HepG2 (cell line): ENCODE data around the gene SOAT2. TPM values are rescaled to one million over a fixed set of nuclear protein-coding genes. Genes with fewer than 3 reads are reported as not detected.

Source experiments
- AGO1 ChIP-seq: fragments of 200-400 bp; formaldehyde crosslinking; IDR thresholded peaks from 2 replicates; pipeline ENCODE4 v1.6.1; 2017; ENCODE audit warnings: mild to moderate bottlenecking, low read depth, low read length, moderate library complexity; ENCODE audit not compliant: poor library complexity, severe bottlenecking
- BHLHE40 ChIP-seq: IDR thresholded peaks from 2 replicates; pipeline ENCODE4 v1.6.1; 2011; ENCODE audit warnings: low read length, improper control_type of control experiment
- CBFB ChIP-seq: sonication (generic); formaldehyde crosslinking; IDR thresholded peaks from 2 replicates; pipeline ENCODE4 v1.4.0; 2020; ENCODE audit warnings: missing genetic modification reagents
- FOXC1 ChIP-seq: sonication (generic); formaldehyde crosslinking; IDR thresholded peaks from 2 replicates; pipeline ENCODE4 v1.8.0; 2022; ENCODE audit warnings: mild to moderate bottlenecking, missing genetic modification reagents, borderline replicate concordance
- HMG20B ChIP-seq: conservative IDR thresholded peaks from 2 replicates; pipeline ENCODE4 v1.6.1; 2016; ENCODE audit warnings: missing genetic modification reagents, missing compliant biosample characterization
- HOXA9 ChIP-seq: sonication (generic); formaldehyde crosslinking; IDR thresholded peaks from 2 replicates; pipeline ENCODE4 v1.8.1; 2022; ENCODE audit warnings: missing genetic modification reagents, mild to moderate bottlenecking, moderate library complexity, borderline replicate concordance
- HOXD1 ChIP-seq: sonication (generic); formaldehyde crosslinking; IDR thresholded peaks from 2 replicates; pipeline ENCODE4 v1.5.0; 2020; ENCODE audit warnings: missing genetic modification reagents
- MYNN ChIP-seq: sonication (generic); formaldehyde crosslinking; IDR thresholded peaks from 2 replicates; pipeline ENCODE4 v1.4.0; 2020; ENCODE audit warnings: mild to moderate bottlenecking, low read depth, missing genetic modification reagents
- NBN ChIP-seq: fragments of 450-650 bp; conservative IDR thresholded peaks from 2 replicates; pipeline ENCODE4 v1.6.1; 2017
- NONO ChIP-seq, 2 experiments: fragments of 450-650 bp in 1 of 2; sonication (generic) in 1 of 2; formaldehyde crosslinking in 1 of 2; IDR thresholded peaks in 1 of 2; conservative IDR thresholded peaks in 1 of 2; 2 replicates each; pipeline versions ENCODE4 v1.6.1 to v1.8.0; 2017 to 2022; ENCODE audit warnings: mild to moderate bottlenecking in 1 of 2, missing genetic modification reagents in 1 of 2, moderate library complexity in 1 of 2
- PTBP1 ChIP-seq: fragments of 200-400 bp; formaldehyde crosslinking; IDR thresholded peaks from 2 replicates; pipeline ENCODE4 v1.6.1; 2018; ENCODE audit warnings: low read length, low read depth; ENCODE audit not compliant: poor library complexity, severe bottlenecking
- RCOR2 ChIP-seq: IDR thresholded peaks from 2 replicates; pipeline ENCODE4 v1.6.1; 2016; ENCODE audit warnings: missing biosample characterization, missing genetic modification reagents
- RNF2 ChIP-seq: fragments of 450-650 bp; conservative IDR thresholded peaks from 2 replicates; pipeline ENCODE4 v1.6.1; 2016; ENCODE audit warnings: low read depth
- SETDB1 ChIP-seq: sonication (generic); formaldehyde crosslinking; IDR thresholded peaks from 2 replicates; pipeline ENCODE4 v1.5.1; 2020; ENCODE audit warnings: missing genetic modification reagents, mild to moderate bottlenecking, borderline replicate concordance
- SKI ChIP-seq: fragments of 450-650 bp; IDR thresholded peaks from one replicate; pipeline ENCODE4 v1.6.1; 2018; ENCODE audit warnings: mild to moderate bottlenecking; ENCODE audit not compliant: partially characterized antibody
- WIZ ChIP-seq: sonication (generic); formaldehyde crosslinking; IDR thresholded peaks from 2 replicates; pipeline ENCODE4 v1.5.1; 2020; ENCODE audit warnings: mild to moderate bottlenecking, missing genetic modification reagents
- ZNF121 ChIP-seq: sonication (generic); formaldehyde crosslinking; IDR thresholded peaks from 2 replicates; pipeline ENCODE4 v1.5.0; 2020; ENCODE audit warnings: mild to moderate bottlenecking, missing genetic modification reagents
- ZNF124 ChIP-seq: sonication (generic); formaldehyde crosslinking; IDR thresholded peaks from 2 replicates; pipeline ENCODE4 v1.4.0; 2020; ENCODE audit warnings: missing genetic modification reagents
- ZNF292 ChIP-seq: sonication (generic); formaldehyde crosslinking; IDR thresholded peaks from 2 replicates; pipeline ENCODE4 v1.8.1; 2022; ENCODE audit warnings: mild to moderate bottlenecking, low read depth, missing genetic modification reagents, borderline replicate concordance
- ZNF3 ChIP-seq: IDR thresholded peaks from 2 replicates; pipeline ENCODE4 v1.7.0; 2017; ENCODE audit warnings: inconsistent platforms
- polyA plus RNA-seq, 8 experiments: library from polyadenylated mRNA; depleted of rRNA in 3 of 8; stranded (reverse) in 7 of 8; unstranded in 1 of 8; fragments of >200 nt; fragmentation: Illumina TruSeq in 4 of 8; extraction: Trizol in 4 of 8; gene quantifications; 2 replicates each; pipeline versions ENCODE4 v1.2.1 to v1.2.3, GENCODE V29; 2011 to 2016; ENCODE audit warnings: low read depth in 4 of 8, missing spikeins in 1 of 8, mixed read lengths in 1 of 8; ENCODE audit not compliant: insufficient read depth in 1 of 8
- total RNA-seq, 5 experiments: library from RNA; depleted of rRNA; stranded (reverse); fragments of >200 nt; fragmentation: Illumina TruSeq; extraction: Trizol; gene quantifications; 2 replicates each; pipeline ENCODE4 v1.2.3, GENCODE V29; 2016; ENCODE audit warnings: low read depth in 1 of 5
- TF ChIP-seq, protein P1 (sequence below): sonication (generic); formaldehyde crosslinking; IDR thresholded peaks from 2 replicates; pipeline ENCODE4 v1.5.0; 2020; ENCODE audit warnings: missing genetic modification reagents
- TF ChIP-seq, protein P2 (sequence below): sonication (generic); formaldehyde crosslinking; IDR thresholded peaks from 2 replicates; pipeline ENCODE4 v1.8.1; 2023; ENCODE audit warnings: missing genetic modification reagents, mild to moderate bottlenecking, borderline replicate concordance
- TF ChIP-seq, protein P3 (sequence below): sonication (generic); formaldehyde crosslinking; IDR thresholded peaks from 2 replicates; pipeline ENCODE4 v1.4.0; 2020; ENCODE audit warnings: mild to moderate bottlenecking, low read depth, missing genetic modification reagents
- TF ChIP-seq, protein P4 (sequence below): sonication (generic); formaldehyde crosslinking; conservative IDR thresholded peaks from 2 replicates; pipeline ENCODE4 v1.8.0; 2022; ENCODE audit warnings: missing genetic modification reagents
- TF ChIP-seq, protein P5 (sequence below): sonication (generic); formaldehyde crosslinking; conservative IDR thresholded peaks from 2 replicates; pipeline ENCODE4 v1.5.0; 2020; ENCODE audit warnings: missing genetic modification reagents

SOAT2 gene
- total and polyA plus RNA-seq, 2 of the 13 experiments (the other 11 are each of a cell fraction or from before 2014, with no cell fraction given), result 14.9 to 108 TPM

DNA sequence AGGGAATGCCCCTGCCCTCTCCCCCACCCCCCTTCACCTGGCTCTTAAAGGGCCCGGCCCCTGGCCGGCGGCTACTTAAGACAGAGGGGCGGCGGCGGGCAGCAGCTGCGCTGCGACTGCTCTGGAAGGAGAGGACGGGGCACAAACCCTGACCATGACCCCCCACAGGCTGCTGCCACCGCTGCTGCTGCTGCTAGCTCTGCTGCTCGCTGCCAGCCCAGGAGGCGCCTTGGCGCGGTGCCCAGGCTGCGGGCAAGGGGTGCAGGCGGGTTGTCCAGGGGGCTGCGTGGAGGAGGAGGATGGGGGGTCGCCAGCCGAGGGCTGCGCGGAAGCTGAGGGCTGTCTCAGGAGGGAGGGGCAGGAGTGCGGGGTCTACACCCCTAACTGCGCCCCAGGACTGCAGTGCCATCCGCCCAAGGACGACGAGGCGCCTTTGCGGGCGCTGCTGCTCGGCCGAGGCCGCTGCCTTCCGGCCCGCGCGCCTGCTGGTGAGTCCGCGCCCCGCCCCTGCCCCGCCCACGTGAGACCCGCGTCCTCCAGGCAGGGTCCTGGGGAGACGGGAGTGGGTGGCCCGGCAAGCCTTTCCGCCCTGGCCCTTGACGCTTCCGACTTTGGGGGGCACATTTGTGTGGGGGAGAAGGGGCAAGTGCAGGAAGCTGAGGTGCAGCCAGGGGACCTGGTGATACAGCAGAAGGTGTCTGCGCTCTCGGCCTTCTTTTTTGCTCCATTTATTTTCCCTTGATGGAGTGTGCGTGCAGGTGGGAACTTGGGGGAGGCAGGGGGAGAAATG, 5.5 kb upstream of the SOAT2 start, which contains the start of gene IGFBP6 (continued):
- no peak for TF ChIP-seq NONO (IDR thresholded peaks at IDR 0.05)
- TF ChIP-seq NONO (CRISPR knock-in tag; conservative IDR thresholded peaks at IDR 0.05), result peak; percentile 42; the same call in 1 of the 2 replicates
- TF ChIP-seq HMG20B (CRISPR knock-in tag), result no peak
- 0 out of 2 replicates have a peak, but pooled peaks have one; percentile 50 for TF ChIP-seq WIZ (CRISPR knock-in tag)
- TF ChIP-seq RCOR2 (CRISPR knock-in tag), result no peak
- TF ChIP-seq, protein P1, sequence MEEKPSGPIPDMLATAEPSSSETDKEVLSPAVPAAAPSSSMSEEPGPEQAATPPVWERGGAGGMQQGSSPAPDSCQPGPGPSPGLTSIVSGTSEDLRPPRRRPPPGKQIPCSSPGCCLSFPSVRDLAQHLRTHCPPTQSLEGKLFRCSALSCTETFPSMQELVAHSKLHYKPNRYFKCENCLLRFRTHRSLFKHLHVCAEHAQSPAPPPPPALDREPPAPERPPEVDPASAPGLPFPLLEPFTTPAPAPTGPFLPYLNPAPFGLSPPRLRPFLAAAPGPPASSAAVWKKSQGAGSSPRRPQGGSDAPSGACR (CRISPR knock-in tag), result 0 out of 2 replicates have a peak, but pooled peaks have one; percentile 25
- no peak for TF ChIP-seq BHLHE40
- no peak for TF ChIP-seq HOXD1
- TF ChIP-seq CBFB (CRISPR knock-in tag), result 0 out of 2 replicates have a peak, but pooled peaks have one; percentile 2
- no peak for TF ChIP-seq ZNF121 (CRISPR knock-in tag)
- TF ChIP-seq SKI, result no peak
- TF ChIP-seq, protein P2, sequence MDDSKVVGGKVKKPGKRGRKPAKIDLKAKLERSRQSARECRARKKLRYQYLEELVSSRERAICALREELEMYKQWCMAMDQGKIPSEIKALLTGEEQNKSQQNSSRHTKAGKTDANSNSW (CRISPR knock-in tag), result no peak
- no peak for TF ChIP-seq HOXA9
- no peak for TF ChIP-seq RNF2
- no peak for TF ChIP-seq MYNN (CRISPR knock-in tag)
- TF ChIP-seq SETDB1, result no peak
- TF ChIP-seq ZNF124 (CRISPR knock-in tag), result no peak
- TF ChIP-seq, protein P3, sequence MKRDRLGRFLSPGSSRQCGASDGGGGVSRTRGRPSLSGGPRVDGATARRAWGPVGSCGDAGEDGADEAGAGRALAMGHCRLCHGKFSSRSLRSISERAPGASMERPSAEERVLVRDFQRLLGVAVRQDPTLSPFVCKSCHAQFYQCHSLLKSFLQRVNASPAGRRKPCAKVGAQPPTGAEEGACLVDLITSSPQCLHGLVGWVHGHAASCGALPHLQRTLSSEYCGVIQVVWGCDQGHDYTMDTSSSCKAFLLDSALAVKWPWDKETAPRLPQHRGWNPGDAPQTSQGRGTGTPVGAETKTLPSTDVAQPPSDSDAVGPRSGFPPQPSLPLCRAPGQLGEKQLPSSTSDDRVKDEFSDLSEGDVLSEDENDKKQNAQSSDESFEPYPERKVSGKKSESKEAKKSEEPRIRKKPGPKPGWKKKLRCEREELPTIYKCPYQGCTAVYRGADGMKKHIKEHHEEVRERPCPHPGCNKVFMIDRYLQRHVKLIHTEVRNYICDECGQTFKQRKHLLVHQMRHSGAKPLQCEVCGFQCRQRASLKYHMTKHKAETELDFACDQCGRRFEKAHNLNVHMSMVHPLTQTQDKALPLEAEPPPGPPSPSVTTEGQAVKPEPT (CRISPR knock-in tag), result no peak
- TF ChIP-seq ZNF292 (CRISPR knock-in tag), result no peak
- TF ChIP-seq PTBP1, result no peak
- no peak for TF ChIP-seq FOXC1 (CRISPR knock-in tag)
- no peak for TF ChIP-seq AGO1
- TF ChIP-seq, protein P4, sequence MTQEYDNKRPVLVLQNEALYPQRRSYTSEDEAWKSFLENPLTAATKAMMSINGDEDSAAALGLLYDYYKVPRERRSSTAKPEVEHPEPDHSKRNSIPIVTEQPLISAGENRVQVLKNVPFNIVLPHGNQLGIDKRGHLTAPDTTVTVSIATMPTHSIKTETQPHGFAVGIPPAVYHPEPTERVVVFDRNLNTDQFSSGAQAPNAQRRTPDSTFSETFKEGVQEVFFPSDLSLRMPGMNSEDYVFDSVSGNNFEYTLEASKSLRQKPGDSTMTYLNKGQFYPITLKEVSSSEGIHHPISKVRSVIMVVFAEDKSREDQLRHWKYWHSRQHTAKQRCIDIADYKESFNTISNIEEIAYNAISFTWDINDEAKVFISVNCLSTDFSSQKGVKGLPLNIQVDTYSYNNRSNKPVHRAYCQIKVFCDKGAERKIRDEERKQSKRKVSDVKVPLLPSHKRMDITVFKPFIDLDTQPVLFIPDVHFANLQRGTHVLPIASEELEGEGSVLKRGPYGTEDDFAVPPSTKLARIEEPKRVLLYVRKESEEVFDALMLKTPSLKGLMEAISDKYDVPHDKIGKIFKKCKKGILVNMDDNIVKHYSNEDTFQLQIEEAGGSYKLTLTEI (CRISPR knock-in tag), result no peak
- no peak for TF ChIP-seq ZNF3 (CRISPR knock-in tag)
- TF ChIP-seq, protein P5, sequence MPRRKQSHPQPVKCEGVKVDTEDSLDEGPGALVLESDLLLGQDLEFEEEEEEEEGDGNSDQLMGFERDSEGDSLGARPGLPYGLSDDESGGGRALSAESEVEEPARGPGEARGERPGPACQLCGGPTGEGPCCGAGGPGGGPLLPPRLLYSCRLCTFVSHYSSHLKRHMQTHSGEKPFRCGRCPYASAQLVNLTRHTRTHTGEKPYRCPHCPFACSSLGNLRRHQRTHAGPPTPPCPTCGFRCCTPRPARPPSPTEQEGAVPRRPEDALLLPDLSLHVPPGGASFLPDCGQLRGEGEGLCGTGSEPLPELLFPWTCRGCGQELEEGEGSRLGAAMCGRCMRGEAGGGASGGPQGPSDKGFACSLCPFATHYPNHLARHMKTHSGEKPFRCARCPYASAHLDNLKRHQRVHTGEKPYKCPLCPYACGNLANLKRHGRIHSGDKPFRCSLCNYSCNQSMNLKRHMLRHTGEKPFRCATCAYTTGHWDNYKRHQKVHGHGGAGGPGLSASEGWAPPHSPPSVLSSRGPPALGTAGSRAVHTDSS (CRISPR knock-in tag), result no peak
- TF ChIP-seq NBN, result no peak
